CD4-positive, alpha-beta T cell treated with Interleukin-4 for 1 hour (primary cell): ENCODE measurements around the gene GLRA1.
"Not testable (repeated sequence)": the region's sequence is repeated elsewhere in the genome, so short reads cannot be mapped to it uniquely, and the experiment has no call there.

Source experiments
- DNase-seq, 2 donors: peaks; one replicate each; pipeline ENCODE4 v3.0.0-alpha.2; 2020 to 2022

Gene GLRA1

GRCh38 chr5:151881621-151882225 is 42.9 kb downstream of the GLRA1 start:
- no peak for DNase-seq

GRCh38 chr5:151880324-151880723 is 44.3 kb downstream of the GLRA1 start:
- no peak for DNase-seq

- no peak for DNase-seq
Measured at GRCh38 chr5:151873701-151874100, 51.0 kb downstream of the GLRA1 start.

- DNase-seq, result no peak
Measured at GRCh38 chr5:151872701-151873100, 52.0 kb downstream of the GLRA1 start.

GRCh38 chr5:151870820-151871219 is 53.8 kb downstream of the GLRA1 start:
- no peak for DNase-seq

GRCh38 chr5:151870271-151870670 is 54.4 kb downstream of the GLRA1 start:
- DNase-seq, result no peak

GRCh38 chr5:151869843-151870242 is 54.8 kb downstream of the GLRA1 start:
- DNase-seq, result no peak

GRCh38 chr5:151868451-151868850 is 56.2 kb downstream of the GLRA1 start:
- DNase-seq, result peak in 1 of 2 donors; percentile 59

GRCh38 chr5:151864061-151864748 is 60.4 kb downstream of the GLRA1 start:
- DNase-seq, result no peak

- DNase-seq, result no peak
Measured at GRCh38 chr5:151863566-151863965, 61.1 kb downstream of the GLRA1 start.

GRCh38 chr5:151862811-151863472 is 61.7 kb downstream of the GLRA1 start:
- no peak for DNase-seq

- not testable (repeated sequence) for DNase-seq
Measured at GRCh38 chr5:151860867-151861266, 63.8 kb downstream of the GLRA1 start.

GRCh38 chr5:151856861-151857260 is 67.8 kb downstream of the GLRA1 start:
- DNase-seq, result no peak

GRCh38 chr5:151855701-151856100 is 69.0 kb downstream of the GLRA1 start:
- no peak for DNase-seq

GRCh38 chr5:151847871-151848270 is 76.8 kb downstream of the GLRA1 start:
- DNase-seq, result no peak

- no peak for DNase-seq
Measured at GRCh38 chr5:151846765-151847164, 77.9 kb downstream of the GLRA1 start.

- not testable (repeated sequence) for DNase-seq
Measured at GRCh38 chr5:151832843-151833242, 91.8 kb downstream of the GLRA1 start.

- no peak for DNase-seq
Measured at GRCh38 chr5:151829370-151829769, 95.3 kb downstream of the GLRA1 start.

- peak; percentile 15 to 58 for DNase-seq
Measured at GRCh38 chr5:151825445-151825844, 99.2 kb downstream of the GLRA1 start.

GRCh38 chr5:151822141-151822540 is 102.5 kb downstream of the GLRA1 start:
- DNase-seq, result no peak

- no peak for DNase-seq
Measured at GRCh38 chr5:151820903-151821302, 103.7 kb downstream of the GLRA1 start.

- DNase-seq, result no peak
Measured at GRCh38 chr5:151820271-151820670, 104.4 kb downstream of the GLRA1 start.

- no peak for DNase-seq
Measured at GRCh38 chr5:151819830-151820229, 104.8 kb downstream of the GLRA1 start.

GRCh38 chr5:151815051-151815450 is 109.6 kb downstream of the GLRA1 start:
- no peak for DNase-seq
